ENCODE results near the gene PTPRO.

PTPRO gene

GRCh38 chr12:15520083-15520482, 197.8 kb downstream of the PTPRO start:
- peaks cover 49% of the 10 kb centered on the region for H3K27me3 Mint-ChIP-seq
- ATAC-seq, result no peak
- DNase-seq, result no peak
- no peak overlapping the region for H3K27ac Mint-ChIP-seq
- no peaks in the 10 kb centered on the region for H3K9me3 Mint-ChIP-seq
- H3K4me3 Mint-ChIP-seq, result no peak overlapping the region
- H3K4me1 Mint-ChIP-seq, result peaks cover 9% of the 10 kb centered on the region

GRCh38 chr12:15520844-15521243, 198.5 kb downstream of the PTPRO start:
- Mint-ChIP-seq H3K27ac (no peak overlapping the region), H3K9me3 (no peaks in the 10 kb centered on the region), H3K27me3 (peaks cover 49% of the 10 kb centered on the region), H3K4me1 (peaks cover 9% of the 10 kb centered on the region), H3K4me3 (peak overlapping the region in 1 of 2 donors; percentile 26)
- DNase-seq, result no peak
- no peak for ATAC-seq

GRCh38 chr12:15522574-15523187, 200.4 kb downstream of the PTPRO start:
- ATAC-seq (no peak), DNase-seq (no peak)
- Mint-ChIP-seq H3K27me3 (peaks cover 41% of the 10 kb centered on the region), H3K4me3 (no peak overlapping the region), H3K27ac (no peak overlapping the region), H3K4me1 (peaks cover 9% of the 10 kb centered on the region), H3K9me3 (peaks cover 0 to 2% of the 10 kb centered on the region in 2 donors)

GRCh38 chr12:15525441-15525840, 203.1 kb downstream of the PTPRO start:
- Mint-ChIP-seq H3K27me3 (peaks cover 16% of the 10 kb centered on the region), H3K4me3 (no peak overlapping the region), H3K9me3 (peaks cover 0 to 14% of the 10 kb centered on the region in 2 donors), H3K4me1 (peaks cover 7% of the 10 kb centered on the region), H3K27ac (no peak overlapping the region)
- ATAC-seq (no peak), DNase-seq (no peak)

GRCh38 chr12:15526033-15526432, 203.7 kb downstream of the PTPRO start:
- Mint-ChIP-seq H3K4me1 (peaks cover 2% of the 10 kb centered on the region), H3K27ac (peak overlapping the region in 1 of 2 donors; percentile 59), H3K27me3 (peaks cover 10% of the 10 kb centered on the region), H3K4me3 (no peak overlapping the region), H3K9me3 (peaks cover 0 to 14% of the 10 kb centered on the region in 2 donors)
- no peak for ATAC-seq
- no peak for DNase-seq

GRCh38 chr12:15527201-15528080, 205.1 kb downstream of the PTPRO start:
- H3K4me3 Mint-ChIP-seq, result no peak overlapping the region
- DNase-seq (no peak), ATAC-seq (no peak)
- peaks cover 0 to 14% of the 10 kb centered on the region in 2 donors for H3K9me3 Mint-ChIP-seq
- peaks cover 3% of the 10 kb centered on the region for H3K4me1 Mint-ChIP-seq
- peaks cover 10% of the 10 kb centered on the region for H3K27me3 Mint-ChIP-seq
- no peak overlapping the region for H3K27ac Mint-ChIP-seq

GRCh38 chr12:15528666-15529065, 206.4 kb downstream of the PTPRO start:
- Mint-ChIP-seq H3K27me3 (peaks cover 10% of the 10 kb centered on the region), H3K4me3 (no peak overlapping the region), H3K9me3 (peaks cover 0 to 14% of the 10 kb centered on the region in 2 donors), H3K4me1 (peaks cover 7% of the 10 kb centered on the region), H3K27ac (no peak overlapping the region)
- DNase-seq (no peak), ATAC-seq (no peak)

GRCh38 chr12:15530361-15530760, 208.1 kb downstream of the PTPRO start:
- no peak overlapping the region for H3K4me3 Mint-ChIP-seq
- no peak for DNase-seq
- peaks cover 0 to 14% of the 10 kb centered on the region in 2 donors for H3K9me3 Mint-ChIP-seq
- no peaks in the 10 kb centered on the region for H3K27me3 Mint-ChIP-seq
- H3K27ac Mint-ChIP-seq, result no peak overlapping the region
- peaks cover 7% of the 10 kb centered on the region for H3K4me1 Mint-ChIP-seq
- no peak for ATAC-seq

- H3K27me3 Mint-ChIP-seq, result no peaks in the 10 kb centered on the region
- DNase-seq (peak; percentile 33 to 47), ATAC-seq (peak; percentile 75)
- peaks cover 0 to 14% of the 10 kb centered on the region in 2 donors for H3K9me3 Mint-ChIP-seq
- H3K4me3 Mint-ChIP-seq, result no peak overlapping the region
- peaks cover 7% of the 10 kb centered on the region for H3K4me1 Mint-ChIP-seq
- no peak overlapping the region for H3K27ac Mint-ChIP-seq
Observed at GRCh38 chr12:15532364-15532977, 210.2 kb downstream of the PTPRO start.

- ATAC-seq, result peak; percentile 90
- DNase-seq, result peak; percentile 15 to 28
- H3K4me1 Mint-ChIP-seq, result peaks cover 14% of the 10 kb centered on the region
- H3K27me3 Mint-ChIP-seq, result no peaks in the 10 kb centered on the region
- H3K27ac Mint-ChIP-seq, result no peak overlapping the region
- H3K4me3 Mint-ChIP-seq, result peak overlapping the region in 1 of 2 donors; percentile 71
- no peaks in the 10 kb centered on the region for H3K9me3 Mint-ChIP-seq
Observed at GRCh38 chr12:15534322-15534721, 212.0 kb downstream of the PTPRO start.

GRCh38 chr12:15534874-15535273, 212.6 kb downstream of the PTPRO start:
- H3K9me3 Mint-ChIP-seq, result no peaks in the 10 kb centered on the region
- H3K27ac Mint-ChIP-seq, result no peak overlapping the region
- no peak overlapping the region for H3K4me3 Mint-ChIP-seq
- ATAC-seq (no peak), DNase-seq (no peak)
- H3K4me1 Mint-ChIP-seq, result peaks cover 14% of the 10 kb centered on the region
- H3K27me3 Mint-ChIP-seq, result no peaks in the 10 kb centered on the region

- Mint-ChIP-seq H3K27me3 (no peaks in the 10 kb centered on the region), H3K9me3 (no peaks in the 10 kb centered on the region), H3K4me1 (peaks cover 14% of the 10 kb centered on the region), H3K27ac (no peak overlapping the region), H3K4me3 (no peak overlapping the region)
- DNase-seq (no peak), ATAC-seq (no peak)
Observed at GRCh38 chr12:15535352-15535781, 213.1 kb downstream of the PTPRO start.

GRCh38 chr12:15536446-15536845, 214.1 kb downstream of the PTPRO start:
- Mint-ChIP-seq H3K4me3 (no peak overlapping the region), H3K9me3 (no peaks in the 10 kb centered on the region), H3K27me3 (no peaks in the 10 kb centered on the region), H3K4me1 (peaks cover 20% of the 10 kb centered on the region), H3K27ac (no peak overlapping the region)
- DNase-seq (no peak), ATAC-seq (no peak)

GRCh38 chr12:15538881-15539280, 216.6 kb downstream of the PTPRO start:
- Mint-ChIP-seq H3K27me3 (no peaks in the 10 kb centered on the region), H3K4me3 (no peak overlapping the region), H3K9me3 (no peaks in the 10 kb centered on the region), H3K4me1 (peaks cover 23% of the 10 kb centered on the region), H3K27ac (no peak overlapping the region)
- ATAC-seq (no peak), DNase-seq (no peak)

GRCh38 chr12:15540005-15540404, 217.7 kb downstream of the PTPRO start:
- Mint-ChIP-seq H3K4me1 (peaks cover 34% of the 10 kb centered on the region), H3K27me3 (no peaks in the 10 kb centered on the region), H3K27ac (no peak overlapping the region), H3K9me3 (no peaks in the 10 kb centered on the region), H3K4me3 (no peak overlapping the region)
- no peak for DNase-seq
- no peak for ATAC-seq

- no peak for DNase-seq
- Mint-ChIP-seq H3K9me3 (no peaks in the 10 kb centered on the region), H3K27me3 (no peaks in the 10 kb centered on the region), H3K4me3 (no peak overlapping the region), H3K4me1 (peaks cover 39% of the 10 kb centered on the region), H3K27ac (no peak overlapping the region)
- no peak for ATAC-seq
Observed at GRCh38 chr12:15540469-15540872, 218.2 kb downstream of the PTPRO start.

Measured in stimulated activated naive CD8-positive, alpha-beta T cell treated with anti-CD3 and anti-CD28 coated beads, Interleukin-15, amount 100 ng/mL, for 72 hours (primary cell).